Activated CD8-positive, alpha-beta memory T cell treated with anti-CD3 and anti-CD28 coated beads, Interleukin-2, amount 50 U/mL, for 48 hours (primary cell): ENCODE data around the gene SIRT7.

Experiments
- DNase-seq: peaks from one replicate; pipeline ENCODE4 v3.0.0-alpha.2; 2020

SIRT7 gene, protein sequence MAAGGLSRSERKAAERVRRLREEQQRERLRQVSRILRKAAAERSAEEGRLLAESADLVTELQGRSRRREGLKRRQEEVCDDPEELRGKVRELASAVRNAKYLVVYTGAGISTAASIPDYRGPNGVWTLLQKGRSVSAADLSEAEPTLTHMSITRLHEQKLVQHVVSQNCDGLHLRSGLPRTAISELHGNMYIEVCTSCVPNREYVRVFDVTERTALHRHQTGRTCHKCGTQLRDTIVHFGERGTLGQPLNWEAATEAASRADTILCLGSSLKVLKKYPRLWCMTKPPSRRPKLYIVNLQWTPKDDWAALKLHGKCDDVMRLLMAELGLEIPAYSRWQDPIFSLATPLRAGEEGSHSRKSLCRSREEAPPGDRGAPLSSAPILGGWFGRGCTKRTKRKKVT

DNA sequence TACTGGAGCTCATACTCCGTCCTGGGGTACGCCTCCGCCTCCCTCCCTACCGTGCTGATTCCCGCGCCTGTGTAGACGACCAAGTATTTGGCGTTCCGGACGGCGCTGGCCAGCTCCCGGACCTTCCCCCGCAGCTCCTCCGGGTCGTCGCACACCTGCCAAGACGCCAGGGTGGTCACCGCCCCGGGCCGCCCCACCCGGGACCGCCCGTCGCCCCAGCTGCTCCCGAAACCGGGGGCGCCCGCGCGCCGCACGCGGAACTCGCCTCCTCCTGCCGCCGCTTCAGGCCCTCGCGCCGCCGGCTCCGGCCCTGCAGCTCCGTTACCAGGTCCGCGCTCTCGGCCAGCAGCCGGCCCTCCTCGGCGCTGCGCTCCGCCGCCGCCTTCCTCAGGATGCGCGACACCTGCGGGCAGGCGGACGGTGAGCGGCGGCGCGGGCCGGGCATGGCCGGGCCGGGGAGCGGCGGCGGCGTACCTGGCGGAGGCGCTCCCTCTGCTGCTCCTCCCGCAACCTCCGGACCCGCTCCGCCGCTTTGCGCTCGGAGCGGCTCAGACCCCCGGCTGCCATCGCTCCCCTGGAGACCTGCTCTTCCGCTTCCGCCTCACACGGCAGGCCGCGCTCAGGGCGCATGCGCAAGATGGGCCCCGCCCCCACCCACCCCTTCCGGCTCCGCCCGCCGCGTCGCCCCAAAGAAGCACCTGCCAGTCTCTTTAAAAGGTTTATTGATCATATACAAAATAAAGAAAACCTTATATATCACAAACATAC, at the start of gene SIRT7:
Gene SIRT7, minus strand, starts transcription at position 612 of the 768 bp plus-strand sequence. Its CDS starts 45 bp downstream, at position 567.
- DNase-seq, result peak; percentile 92

DNA sequence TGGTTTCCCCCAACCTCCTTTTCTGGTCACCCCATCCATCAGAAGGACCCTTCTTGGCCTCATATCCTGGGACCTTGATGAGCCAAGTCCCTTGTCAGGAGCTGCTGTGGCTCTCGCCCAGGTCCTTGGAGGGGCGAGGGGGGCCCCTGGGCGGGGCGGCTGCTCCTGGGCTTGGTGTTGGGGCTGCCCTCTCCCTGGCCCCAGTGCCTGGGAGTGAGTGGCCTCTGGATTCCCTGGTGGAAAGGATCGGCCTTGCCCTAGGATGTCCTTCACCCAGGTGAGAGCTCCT, 49.2 kb upstream of the SIRT7 start:
- no peak for DNase-seq

DNA sequence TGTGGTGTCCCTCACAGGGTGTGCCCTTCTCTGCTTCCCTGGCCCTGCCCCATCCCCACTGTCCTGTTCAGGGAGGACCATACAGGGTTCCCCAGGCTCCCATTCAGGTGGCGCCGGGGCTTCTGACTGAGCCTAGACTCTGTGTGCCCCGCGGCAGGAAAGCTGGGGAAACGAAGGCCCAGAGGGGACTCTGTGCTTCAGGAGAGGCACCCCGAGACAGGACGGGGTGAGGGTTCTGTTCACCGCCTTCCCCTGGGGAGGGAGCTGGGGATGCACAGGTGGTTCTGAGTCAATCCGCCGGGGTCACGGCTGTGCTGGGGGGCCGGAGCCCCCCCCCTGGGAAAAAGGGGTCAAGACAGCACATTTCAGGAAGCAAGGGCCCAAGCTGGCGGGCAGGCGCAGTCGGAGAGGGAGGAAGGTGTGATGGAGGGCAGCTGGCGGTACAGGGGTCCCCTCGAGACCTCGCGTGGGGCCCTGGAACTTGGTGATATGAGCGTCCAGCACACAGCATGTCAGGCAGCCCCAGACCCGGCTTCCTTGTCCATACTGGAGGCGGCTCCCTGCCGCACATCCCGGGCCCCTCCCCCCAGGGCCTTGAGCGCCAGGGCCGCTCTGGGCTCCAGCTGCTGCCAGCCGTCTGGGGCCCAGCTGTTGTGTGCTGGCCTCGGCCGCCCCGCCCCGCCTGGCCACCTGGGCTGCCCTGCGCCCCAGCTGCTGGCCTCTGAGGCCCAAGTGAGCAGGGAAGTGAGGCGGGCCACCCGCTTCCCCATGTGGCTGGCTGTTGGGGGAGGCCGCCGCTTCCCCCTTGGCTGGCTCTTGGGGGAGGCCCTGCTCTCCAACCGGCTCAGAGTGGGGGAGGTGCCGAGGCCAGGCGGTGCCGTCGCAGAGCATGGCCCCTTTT, 48.6 kb upstream of the SIRT7 start:
- DNase-seq, result no peak

DNA sequence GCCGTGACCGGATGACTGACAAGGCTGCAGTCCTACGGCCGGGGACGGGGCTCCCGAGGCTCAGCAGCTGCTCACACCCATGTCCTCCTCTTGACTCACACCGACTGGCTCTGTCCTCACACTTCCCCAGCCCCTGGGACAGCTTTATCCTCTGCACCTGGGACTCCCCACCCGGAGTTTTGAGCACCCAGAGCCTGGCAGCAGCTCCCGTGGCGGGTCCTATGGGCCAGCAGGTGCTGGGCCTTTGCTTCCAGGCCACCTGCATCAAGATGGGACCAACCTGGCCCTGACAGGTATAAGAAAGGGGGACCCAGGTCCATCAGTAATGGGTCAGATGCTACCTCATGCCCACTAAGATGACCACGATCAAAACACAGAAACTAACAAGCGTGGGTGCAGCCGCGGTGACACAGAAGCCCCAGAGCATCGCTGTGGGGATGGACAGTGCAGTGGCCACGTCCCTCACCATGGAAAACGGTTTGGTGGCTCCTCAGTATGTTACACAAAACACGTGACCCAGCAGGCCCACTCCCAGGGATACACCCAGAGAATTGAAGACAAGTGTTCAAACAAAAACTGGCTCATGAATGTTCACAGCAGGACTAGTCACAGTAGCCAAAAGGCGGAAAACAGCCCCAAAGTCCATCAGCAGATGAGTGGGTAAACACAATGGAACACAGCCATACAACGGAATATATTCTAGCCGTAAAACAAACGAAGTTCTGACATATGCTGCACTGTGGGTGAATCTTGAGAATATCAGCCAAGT, 46.3 kb upstream of the SIRT7 start:
- DNase-seq, result no peak

DNA sequence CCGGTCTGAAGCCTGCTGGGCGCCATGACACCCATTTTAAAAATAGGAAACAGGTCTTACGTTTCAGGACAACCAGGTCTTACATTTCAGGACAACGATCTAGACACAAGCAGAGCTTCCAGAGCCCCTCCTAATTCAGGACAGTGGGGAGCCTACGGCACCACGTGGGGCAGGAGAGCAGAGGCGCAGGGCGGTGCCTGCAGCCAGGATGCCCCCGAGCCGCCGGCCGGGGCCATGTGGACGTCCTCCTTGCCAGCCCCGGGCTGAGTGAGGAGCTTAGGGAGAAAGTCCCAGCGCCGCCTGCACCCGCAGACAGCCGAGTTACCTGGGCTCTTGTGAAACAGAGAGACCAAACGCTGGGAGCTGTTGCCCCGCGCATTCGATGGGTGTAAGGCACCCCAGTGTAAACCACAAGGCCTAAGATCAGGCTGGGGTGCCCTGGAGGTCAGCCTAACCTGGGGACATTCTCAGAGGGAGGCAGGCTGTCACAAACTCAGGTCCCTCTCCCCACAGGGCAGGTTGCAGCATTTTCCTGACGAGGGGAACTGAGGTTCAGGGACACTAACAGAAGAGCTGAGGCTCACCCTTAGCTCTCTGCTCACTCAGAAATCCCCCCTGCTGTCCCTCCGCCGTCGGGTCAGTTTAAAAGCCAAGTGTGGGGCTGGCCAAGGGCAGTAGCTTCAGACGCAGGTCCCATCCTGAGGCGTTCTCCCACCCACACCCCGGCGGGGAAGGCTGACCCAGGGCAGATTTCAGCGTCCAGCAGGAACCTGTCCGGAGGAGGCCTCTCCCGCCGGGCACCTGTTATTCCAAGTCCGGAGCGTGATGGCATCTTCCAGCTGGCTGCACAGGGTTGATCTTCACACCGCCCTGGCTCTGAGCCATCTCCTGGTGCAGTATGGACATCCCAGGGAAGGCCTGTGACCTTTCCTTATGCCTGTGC, 44.8 kb upstream of the SIRT7 start:
- no peak for DNase-seq

DNA sequence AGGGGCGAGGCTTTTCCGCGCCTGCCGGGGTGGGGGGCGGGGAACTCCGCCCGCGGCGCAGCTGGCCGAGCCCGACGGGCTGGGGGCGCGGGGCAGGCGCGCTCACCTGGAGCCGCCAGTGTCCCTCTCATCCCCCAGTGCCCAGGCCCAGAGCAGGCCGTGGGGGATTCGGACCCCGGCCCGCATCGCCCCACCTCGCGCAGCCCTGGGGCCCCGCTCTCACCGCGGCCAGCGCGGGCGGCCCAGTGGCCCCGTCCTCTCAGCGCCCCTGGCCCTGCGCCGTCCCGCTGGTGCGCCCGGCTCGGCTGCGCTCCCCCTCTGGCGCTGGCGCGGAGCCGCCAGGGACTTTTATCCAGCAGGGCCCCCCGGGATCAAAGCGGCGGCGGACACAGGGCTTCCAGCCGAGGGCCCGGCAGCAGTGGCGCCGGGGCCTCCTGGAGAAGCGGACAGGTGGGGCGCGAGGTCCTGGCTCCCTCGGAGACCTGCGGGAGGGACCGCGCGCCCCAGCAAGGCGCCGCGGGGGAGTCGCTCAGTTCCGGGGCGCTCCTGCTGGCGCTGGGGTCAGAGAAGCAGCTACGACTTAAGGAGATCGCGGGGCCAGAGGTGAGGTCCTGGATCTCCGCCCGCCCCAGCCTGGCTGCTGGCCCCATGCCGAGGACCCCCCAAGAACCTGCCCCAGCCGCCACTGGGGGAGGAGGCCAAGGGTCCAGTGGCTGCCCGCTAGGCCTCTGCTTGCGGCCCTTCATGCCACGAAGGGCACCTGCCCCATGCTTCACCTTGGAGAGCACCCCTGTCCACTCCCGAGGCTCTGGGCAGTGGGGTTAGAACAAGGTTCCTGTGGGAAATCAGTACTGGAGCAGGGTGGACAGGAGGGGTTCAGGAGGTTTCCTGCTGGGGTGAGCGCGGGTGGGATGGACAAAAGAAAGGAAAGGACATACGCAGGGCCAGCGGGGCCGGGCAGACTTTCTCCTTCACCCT, 43.8 kb upstream of the SIRT7 start:
- DNase-seq, result no peak

DNA sequence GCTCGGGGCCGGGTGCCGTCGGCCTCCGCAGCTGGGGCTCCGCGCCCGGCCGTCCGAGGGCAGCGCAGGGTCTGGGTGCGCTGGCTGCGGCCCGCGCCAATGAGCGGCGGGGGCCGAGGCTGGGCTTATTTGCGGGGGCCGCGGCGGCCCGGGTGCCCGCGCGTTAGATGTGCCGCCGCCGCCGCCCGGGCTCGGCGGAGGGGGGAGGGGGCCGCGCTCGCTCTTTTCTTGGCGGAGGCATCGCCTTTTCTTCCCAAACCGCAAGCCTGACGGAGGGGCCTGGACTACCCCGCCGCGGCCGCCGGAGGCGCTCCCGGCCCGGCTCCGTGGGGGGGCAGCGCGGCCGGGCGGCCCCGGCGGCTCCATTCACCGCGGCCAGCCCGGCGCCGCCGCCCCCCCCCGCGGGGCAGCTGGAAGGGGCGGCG, 43.1 kb upstream of the SIRT7 start, which contains the start of gene NOTUM:
Gene NOTUM, minus strand, starts transcription at position 101 of the 425 bp plus-strand sequence. CDS start 278 bp downstream, outside the sequence.
- no peak for DNase-seq

DNA sequence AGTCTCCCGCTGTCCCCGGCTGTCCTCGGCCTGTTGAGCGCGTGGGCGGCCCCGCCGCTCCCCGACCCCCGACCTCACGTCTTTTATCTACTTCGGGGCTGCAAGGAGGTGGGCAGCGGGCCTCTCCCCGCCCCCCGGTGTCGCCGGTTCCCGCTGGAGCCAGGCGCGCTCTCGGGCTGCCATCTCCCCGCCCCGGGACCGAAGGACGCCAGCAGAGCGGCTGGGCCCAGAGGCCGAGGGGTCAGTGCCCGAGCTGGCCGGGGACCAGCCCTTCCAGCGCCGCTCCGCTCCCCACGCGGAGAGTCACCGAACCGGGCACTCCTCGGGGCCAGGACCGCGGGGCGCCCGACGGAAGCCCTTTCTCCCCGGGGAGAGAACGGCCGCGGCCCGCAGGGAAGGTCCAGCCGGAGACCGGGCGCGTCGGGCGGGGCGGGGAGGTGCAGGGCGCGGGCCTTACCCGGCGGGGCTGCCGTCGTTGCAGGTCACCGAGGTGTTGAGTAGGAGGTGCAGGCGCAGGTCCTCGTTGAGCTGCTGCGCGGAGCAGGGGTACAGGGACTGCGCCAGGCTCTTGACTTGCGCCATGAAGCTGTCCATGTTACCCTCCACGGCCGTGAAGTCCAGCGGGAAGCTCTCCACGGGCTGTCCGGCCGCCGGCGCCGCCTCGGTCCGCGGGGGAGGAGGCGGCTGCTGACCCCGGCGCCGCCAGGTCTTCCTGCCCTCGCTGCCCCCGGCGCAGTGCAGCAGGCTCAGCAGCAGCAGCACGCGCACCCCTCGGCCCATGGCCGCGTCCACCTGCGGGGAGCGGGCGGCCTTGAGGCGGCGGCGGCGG, 42.4 kb upstream of the SIRT7 start:
- DNase-seq, result no peak

DNA sequence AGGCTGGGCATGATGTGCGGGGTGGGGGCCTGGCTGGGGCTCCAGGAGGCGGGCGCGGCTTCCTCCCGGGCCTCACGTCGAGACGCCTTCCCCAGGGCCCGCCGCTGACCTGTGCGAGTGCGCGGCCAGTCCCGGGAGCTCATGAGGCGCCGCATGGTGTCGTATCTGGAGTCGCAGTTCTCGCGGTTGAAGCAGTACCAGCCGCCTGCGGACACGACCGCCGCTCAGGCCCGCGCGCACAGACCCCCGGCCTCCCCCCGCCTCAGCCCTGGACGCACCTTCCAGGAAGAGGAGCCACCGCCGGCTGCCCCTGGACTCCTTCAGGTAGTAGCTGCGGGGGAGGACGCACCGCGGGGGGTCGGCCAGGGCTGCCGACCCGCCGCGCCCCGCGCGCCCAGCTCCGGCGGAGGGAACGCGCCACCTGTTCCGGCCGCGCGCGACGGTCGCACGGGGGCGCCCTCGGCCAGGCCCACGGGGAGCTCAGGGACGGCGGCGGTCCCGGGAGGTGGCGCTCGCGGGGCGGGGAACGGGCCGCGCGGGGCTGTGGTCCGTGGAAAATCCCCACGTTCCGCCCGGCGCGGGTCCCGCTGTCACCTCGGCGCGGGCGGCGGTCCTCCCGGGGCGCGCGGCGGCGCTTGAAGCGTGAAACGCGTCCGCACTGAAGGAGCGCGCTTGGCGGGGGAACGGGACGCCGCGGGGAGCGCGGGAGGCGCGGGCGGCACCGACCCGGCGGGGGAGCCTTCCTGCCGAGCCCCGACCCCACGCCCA, 41.6 kb upstream of the SIRT7 start:
- DNase-seq, result peak; percentile 88

DNA sequence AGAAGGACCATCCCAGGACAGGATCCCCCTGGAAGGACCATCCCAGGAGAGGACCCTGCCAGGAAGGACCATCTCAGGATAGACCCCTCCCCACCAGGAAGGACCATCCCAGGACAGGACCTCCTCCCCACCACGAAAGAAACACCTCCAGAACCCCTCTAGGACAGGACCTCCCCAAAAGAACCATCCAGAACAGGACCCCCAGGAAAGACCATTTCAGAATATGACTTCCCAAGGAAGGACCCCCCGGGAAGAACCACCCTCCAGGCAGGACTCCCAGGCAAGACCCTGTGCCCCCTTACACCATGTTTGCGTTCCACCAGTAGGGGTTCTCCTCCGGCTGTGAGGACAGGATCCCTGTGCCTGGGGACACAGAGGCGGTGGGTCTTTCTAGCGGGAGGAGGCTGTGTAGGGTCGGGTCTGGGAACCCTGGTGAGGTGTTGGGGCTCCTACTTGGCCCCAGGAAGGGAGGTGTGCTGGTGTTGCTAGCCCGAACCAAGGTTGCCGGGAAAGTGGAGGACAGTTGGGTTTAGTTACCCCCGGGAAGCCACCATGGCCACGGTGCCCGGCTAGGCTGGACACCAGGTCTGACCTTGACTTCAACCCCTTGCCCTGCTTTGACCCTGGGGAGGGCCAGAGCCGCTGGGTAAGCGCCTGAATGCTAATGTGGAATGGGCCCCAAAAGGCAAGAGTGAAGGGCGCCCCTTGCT, 40.8 kb upstream of the SIRT7 start:
- no peak for DNase-seq

DNA sequence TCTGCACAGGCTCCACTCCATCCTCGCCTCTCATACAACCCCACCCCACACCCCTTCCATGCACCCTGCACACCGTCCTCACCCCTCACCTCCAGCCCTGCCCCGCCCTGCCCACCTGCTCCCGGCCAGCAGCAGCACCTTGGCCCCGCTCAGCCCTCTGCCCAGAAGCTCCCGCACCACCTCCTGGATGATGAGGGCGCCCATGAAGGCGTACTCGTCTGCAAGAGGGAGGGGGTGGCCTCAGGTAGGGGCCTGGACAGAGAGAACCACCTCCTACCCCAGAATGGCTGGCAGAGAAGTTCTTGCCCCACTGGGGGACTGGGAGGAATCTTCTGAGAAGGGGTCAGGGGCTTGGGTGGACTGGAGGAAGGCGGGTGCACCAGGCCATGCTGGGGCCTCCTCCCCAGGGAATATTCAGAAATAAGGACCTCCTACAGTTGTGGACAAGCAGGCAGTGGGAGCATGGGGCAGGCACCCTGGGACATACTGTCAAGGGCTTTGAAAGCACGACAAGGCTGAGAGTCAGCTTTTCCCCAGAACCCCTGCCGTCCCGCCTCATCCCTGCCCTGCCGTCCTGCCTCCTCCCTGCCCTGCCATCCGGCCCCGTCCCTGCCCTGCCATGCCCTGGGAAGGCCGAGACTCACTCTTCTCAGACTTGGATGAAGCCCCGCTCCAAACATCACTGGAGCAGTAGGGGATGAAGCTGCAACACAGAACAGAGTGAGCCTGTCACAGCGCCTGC, 39.9 kb upstream of the SIRT7 start:
- no peak for DNase-seq

DNA sequence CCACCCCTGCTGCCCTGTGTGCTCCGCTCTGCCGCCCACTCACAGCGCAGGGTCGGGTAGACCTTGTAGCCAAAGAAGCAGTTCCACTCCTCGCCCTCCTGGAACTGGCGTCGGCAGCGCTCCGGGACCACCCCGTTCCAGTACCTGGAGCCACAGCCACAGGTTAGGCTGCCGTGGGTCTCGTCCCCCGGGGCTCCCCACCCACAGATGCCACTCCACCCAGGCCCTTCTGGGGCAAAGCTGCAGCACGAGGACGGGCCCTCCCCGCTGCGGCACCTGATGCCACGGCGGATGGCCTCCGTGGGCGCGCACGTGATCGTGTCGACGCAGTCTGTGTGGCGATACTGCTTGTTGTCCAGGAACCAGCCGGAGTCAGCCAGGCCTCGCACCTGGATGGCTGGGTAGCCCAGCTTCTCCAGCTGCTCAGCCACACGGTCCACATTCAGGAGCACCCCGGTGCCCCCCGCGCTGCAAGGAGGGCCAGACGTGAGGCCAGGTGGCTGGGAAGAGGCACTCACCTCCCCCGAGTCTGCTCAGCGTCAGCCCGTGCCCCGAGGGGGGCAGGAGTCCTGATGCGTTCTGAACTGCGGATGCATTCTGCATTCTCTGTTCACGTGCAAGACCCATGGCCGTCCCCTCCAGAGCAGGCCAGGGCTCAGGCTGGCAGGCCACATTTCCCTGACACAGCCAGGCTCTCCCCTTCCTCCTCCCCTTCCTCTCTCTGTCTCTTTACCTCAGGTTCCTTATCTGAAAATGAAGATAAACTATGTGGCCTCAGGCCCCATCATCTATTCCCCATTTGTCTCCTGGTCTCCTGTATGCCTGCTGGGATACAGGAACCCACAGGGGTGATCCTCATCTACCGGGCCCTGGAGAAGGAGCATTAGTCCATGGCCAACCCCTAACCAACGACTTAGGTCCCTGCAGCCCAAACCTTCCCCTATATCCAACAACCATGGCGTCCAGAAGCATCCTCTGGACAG, 38.9 kb upstream of the SIRT7 start:
- no peak for DNase-seq

DNA sequence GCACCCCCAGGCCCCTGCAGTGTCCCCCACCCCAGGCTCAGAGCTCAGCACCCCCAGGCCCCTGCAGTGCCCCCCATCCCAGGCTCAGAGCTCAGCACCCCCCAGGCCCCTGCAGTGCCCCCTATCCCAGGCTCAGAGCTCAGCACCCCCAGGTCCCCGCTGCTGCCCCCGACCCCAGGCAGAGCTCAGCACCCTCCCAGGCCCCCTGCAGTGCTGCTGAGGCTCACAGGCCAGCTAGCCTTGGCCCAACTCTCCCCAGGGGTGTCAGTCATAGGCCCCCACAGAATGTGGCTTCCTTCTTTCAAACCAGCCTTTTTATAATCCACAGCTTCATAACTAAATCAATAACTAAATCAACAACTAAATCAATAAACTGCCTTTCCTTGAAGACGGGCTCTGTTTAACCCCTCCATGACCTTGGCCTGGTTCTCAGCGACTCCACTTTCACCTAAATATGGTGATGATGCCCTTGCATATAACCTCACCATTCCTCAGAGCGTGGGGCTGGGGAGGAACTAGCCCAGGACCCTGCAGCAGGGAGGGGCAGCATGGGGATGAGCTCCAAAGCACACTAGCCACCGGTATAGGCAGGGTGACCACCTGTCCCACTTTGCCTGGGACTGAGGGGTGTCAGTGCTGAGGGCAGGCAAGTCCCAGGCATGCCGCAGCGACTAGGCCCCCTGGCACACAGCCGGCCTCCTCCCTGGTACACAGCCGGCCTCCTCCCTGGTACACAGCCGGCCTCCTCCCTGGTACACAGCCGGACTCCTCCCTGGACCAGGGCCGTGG, 38.0 kb upstream of the SIRT7 start:
- DNase-seq, result no peak

DNA sequence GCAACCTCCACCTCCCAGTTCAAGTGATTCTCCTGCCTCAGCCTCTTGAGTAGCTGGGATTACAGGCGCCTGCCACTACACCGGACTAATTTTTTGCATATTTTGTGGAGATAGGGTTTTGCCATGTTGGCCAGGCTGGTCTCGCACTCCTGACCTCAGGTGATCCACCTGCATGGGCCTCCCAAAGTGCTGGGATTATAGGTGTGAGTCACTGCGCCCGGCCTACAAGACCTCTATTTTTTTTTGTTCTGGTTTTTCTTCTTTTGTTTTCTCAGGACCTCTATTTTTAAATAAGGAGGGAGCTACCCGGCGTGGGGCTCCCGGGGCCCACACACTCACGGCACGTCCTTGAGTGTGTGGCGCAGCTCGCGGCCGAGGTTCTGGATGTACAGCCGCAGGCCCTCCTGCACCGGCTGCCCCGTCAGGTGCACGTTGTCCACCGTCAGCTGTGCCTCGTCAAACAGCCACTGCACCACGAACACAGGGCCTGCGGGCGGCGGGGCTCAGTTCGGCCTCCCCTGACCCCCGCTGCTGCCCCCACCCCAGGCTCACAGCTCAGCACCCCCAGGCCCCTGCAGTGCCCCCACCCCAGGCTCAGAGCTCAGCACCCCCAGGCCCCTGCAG, 37.2 kb upstream of the SIRT7 start:
- no peak for DNase-seq
